Ramos (cell line): Measurements from ENCODE around the gene SNRNP40.

Source experiments
- in situ Hi-C: fragments of 300-500 bp; cut with MboI; formaldehyde crosslinking; loops from one replicate; pipeline ENCODE4 v1.14.3; 2022; ENCODE audit warnings: low sequenced_read_pairs; ENCODE audit not compliant: unreplicated experiment

The SNRNP40 gene

GRCh38 chr1:31296486-31297276 is at the start of gene SNRNP40, which contains the start of gene ZCCHC17:
Gene SNRNP40 (minus strand): TSS chr1:31296788. CDS start chr1:31296751, 37 bp downstream.
Gene ZCCHC17 (plus strand): TSS chr1:31297032. CDS start chr1:31310099, 13,067 bp downstream.
- in situ Hi-C loops: no loop called here

GRCh38 chr1:31345635-31346034 is 49.0 kb upstream of the SNRNP40 start:
- in situ Hi-C loops: no loop called here

GRCh38 chr1:31344503-31344902 is 47.9 kb upstream of the SNRNP40 start:
- in situ Hi-C loops: no loop called here

- in situ Hi-C loops: no loop called here
Observed at GRCh38 chr1:31336687-31337467, 40.3 kb upstream of the SNRNP40 start.

- in situ Hi-C loops: no loop called here
Observed at GRCh38 chr1:31335007-31335406, 38.4 kb upstream of the SNRNP40 start.

- in situ Hi-C loops: no loop called here
Observed at GRCh38 chr1:31327381-31327780, 30.8 kb upstream of the SNRNP40 start.

GRCh38 chr1:31326461-31326860 is 29.9 kb upstream of the SNRNP40 start:
- in situ Hi-C loops: no loop called here

- in situ Hi-C loops: no loop called here
Observed at GRCh38 chr1:31324992-31325391, 28.4 kb upstream of the SNRNP40 start.

GRCh38 chr1:31324093-31324492 is 27.5 kb upstream of the SNRNP40 start:
- in situ Hi-C loops: no loop called here

- in situ Hi-C loops: no loop called here
Observed at GRCh38 chr1:31318146-31318545, 21.6 kb upstream of the SNRNP40 start.

- in situ Hi-C loops: no loop called here
Observed at GRCh38 chr1:31315902-31316301, 19.3 kb upstream of the SNRNP40 start.

- in situ Hi-C loops: no loop called here
Observed at GRCh38 chr1:31310198-31310597, 13.6 kb upstream of the SNRNP40 start.

GRCh38 chr1:31308036-31308435 is 11.4 kb upstream of the SNRNP40 start:
- in situ Hi-C loops: no loop called here

- in situ Hi-C loops: no loop called here
Observed at GRCh38 chr1:31306278-31306677, 9.7 kb upstream of the SNRNP40 start.

GRCh38 chr1:31302709-31303441 is 6.3 kb upstream of the SNRNP40 start:
- in situ Hi-C loops: no loop called here

GRCh38 chr1:31300193-31300592 is 3.6 kb upstream of the SNRNP40 start:
- in situ Hi-C loops: no loop called here

GRCh38 chr1:31299365-31299764 is 2.8 kb upstream of the SNRNP40 start:
- in situ Hi-C loops: no loop called here

GRCh38 chr1:31297277-31298247 is 974 bp upstream of the SNRNP40 start:
- in situ Hi-C loops: no loop called here

- in situ Hi-C loops: no loop called here
Observed at GRCh38 chr1:31295874-31296485, 608 bp downstream of the SNRNP40 start.
